OCI-LY7 (cell line): ENCODE measurements around the gene PNCK.

Experiments
- CTCF ChIP-seq: fragments of 200-600 bp; sonication (generic); conservative IDR thresholded peaks from 2 replicates; pipeline ENCODE4 v1.5.1; 2014; ENCODE audit warnings: mild to moderate bottlenecking, antibody characterized with exemption, low read length, moderate library complexity, mixed read lengths
- EZH2phosphoT487 ChIP-seq: fragments of 200-600 bp; sonication (generic); IDR thresholded peaks from 2 replicates; pipeline ENCODE4 v1.6.1; 2018; ENCODE audit warnings: low read depth, borderline replicate concordance, mild to moderate bottlenecking, mixed run types, antibody characterized with exemption, low read length, moderate library complexity, mixed read lengths

DNA sequence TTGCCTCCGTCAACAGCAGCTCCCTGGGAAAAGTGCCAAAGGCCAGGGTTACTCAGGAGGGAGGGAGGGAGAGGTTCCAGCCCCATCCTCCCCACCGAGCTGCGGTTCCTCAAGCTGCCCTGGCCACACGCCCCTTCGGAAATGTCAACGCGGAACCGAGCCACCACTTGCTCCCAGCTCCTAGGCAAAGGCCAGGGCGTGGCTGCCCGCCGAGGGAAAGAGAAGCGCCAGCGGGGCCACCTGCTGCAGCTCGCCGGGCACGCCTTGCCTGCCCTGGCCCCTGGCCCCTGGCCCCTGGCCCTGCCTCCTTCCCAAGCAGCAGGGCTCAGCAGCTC, 29.4 kb upstream of the PNCK start:
- TF ChIP-seq CTCF (no peak), EZH2phosphoT487 (no peak)
